ENCODE results near the gene SUPT6H. TPM values are rescaled to one million over a fixed set of nuclear protein-coding genes. Genes with fewer than 3 reads are reported as not detected.

The SUPT6H gene
- total and polyA plus RNA-seq, 2 of the 4 experiments (the other 2 are of a cell fraction) = 41.4 to 44.8 TPM

DNA sequence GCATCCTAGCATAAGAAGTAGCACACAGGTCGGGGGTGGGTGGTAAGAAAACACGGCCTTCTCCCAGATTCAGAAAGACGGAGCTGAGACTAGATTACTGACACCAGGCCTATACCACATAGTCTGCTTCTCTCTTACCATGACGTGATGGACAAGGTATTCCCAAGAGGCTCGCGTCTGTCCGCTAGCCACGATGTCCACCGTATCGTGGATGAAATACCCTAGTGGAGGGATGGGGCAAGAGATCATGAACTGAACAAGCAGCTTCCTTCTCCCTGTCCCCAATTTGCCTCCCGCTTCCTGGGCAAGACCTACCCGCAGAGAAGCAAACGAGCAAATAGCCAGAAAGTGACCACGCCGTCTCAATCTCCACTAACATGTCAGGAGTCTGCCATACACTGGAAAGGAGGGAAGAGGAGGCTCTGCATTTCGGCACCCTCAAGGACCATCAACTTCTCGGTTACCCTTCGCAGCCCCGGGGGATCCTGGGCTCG, 63.2 kb downstream of the SUPT6H start:
- Histone ChIP-seq H3K4me1 (ENCODE audit: control insufficient read depth, insufficient read depth, low read length) (peaks cover 12% of the 10 kb centered on the region), H2BK20ac (ENCODE audit: low read depth, low read length) (no peak overlapping the region), H2BK15ac (ENCODE audit: low read depth, low read length) (no peak overlapping the region), H3K23ac (ENCODE audit: low read depth, low read length) (peak overlapping the region; percentile 70), H3K27me3 (ENCODE audit: control insufficient read depth, insufficient read depth, low read length) (no peaks in the 10 kb centered on the region), H4K20me1 (ENCODE audit: insufficient read depth, low read length) (peaks cover 42% of the 10 kb centered on the region), H3K4me2 (ENCODE audit: low read depth, low read length) (peak overlapping the region; percentile 98), H3K9me3 (ENCODE audit: control insufficient read depth, insufficient read depth, low read length) (no peaks in the 10 kb centered on the region), H2BK120ac (ENCODE audit: low read depth, low read length) (no peak overlapping the region), H3K18ac (ENCODE audit: low read depth, low read length) (no peak overlapping the region; the same call in 1 of the 2 replicates), H4K5ac (ENCODE audit: low read depth, low read length) (peak overlapping the region; percentile 3; the same call in 1 of the 2 replicates), H2BK5ac (ENCODE audit: low read depth, low read length, poor library complexity, severe bottlenecking) (peak overlapping the region; percentile 27), H3K56ac (ENCODE audit: extremely low read depth, insufficient read depth, low read length) (peak overlapping the region; percentile 23), H3K14ac (replicated peaks; ENCODE audit: low read depth, low read length) (peak overlapping the region; percentile 80), H3K9ac (ENCODE audit: low read depth, low read length) (peak overlapping the region; percentile 68), H3K27ac (ENCODE audit: insufficient read depth, low read length) (peak overlapping the region; percentile 74), H3K9me1 (ENCODE audit: insufficient read depth, low read length) (no peaks in the 10 kb centered on the region), H3K36me3 (ENCODE audit: control insufficient read depth, insufficient read depth, low read length) (peaks cover 36% of the 10 kb centered on the region), H4K8ac (ENCODE audit: low read depth in 2 of 2, low read length in 2 of 2) (peak overlapping the region; percentile 10 to 59; a peak in 2 of 4 replicates), H2AFZ (replicated peaks; ENCODE audit: low read length, poor library complexity) (peak overlapping the region; percentile 91), H3K4me3 (ENCODE audit: insufficient read depth, low read depth, low read length) (peak overlapping the region; percentile 72), H3K4ac (ENCODE audit: low read depth, low read length) (peak overlapping the region; percentile 88), H2AK9ac (replicated peaks; ENCODE audit: low read depth, low read length, poor library complexity) (peak overlapping the region; percentile 96), H2AK5ac (ENCODE audit: low read depth, low read length) (peak overlapping the region; percentile 46), H4K91ac (ENCODE audit: insufficient read depth, low read depth, low read length) (peak overlapping the region; percentile 64), H3K79me1 (ENCODE audit: low read depth in 1 of 2, low read length in 2 of 2) (peaks cover 10 to 50% of the 10 kb centered on the region in 2 experiments; a peak in 3 of 4 replicates)
- ChIA-PET POLR2A (ENCODE audit: unreplicated experiment) (interaction anchor here (1.3 kb wide), 1 partner anchor 14 kb away, joined by 3 read pairs; no protein-coding TSS in a partner anchor), CTCF (interaction anchor here (0.7 kb wide), 1 partner anchor 313 kb away, joined by 3 read pairs; no protein-coding TSS in a partner anchor)
- no peak for TF ChIP-seq RAD21 (IDR thresholded peaks at IDR 0.05; ENCODE audit: low read length)
- TF ChIP-seq, protein P1, sequence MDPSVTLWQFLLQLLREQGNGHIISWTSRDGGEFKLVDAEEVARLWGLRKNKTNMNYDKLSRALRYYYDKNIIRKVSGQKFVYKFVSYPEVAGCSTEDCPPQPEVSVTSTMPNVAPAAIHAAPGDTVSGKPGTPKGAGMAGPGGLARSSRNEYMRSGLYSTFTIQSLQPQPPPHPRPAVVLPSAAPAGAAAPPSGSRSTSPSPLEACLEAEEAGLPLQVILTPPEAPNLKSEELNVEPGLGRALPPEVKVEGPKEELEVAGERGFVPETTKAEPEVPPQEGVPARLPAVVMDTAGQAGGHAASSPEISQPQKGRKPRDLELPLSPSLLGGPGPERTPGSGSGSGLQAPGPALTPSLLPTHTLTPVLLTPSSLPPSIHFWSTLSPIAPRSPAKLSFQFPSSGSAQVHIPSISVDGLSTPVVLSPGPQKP (IDR thresholded peaks at IDR 0.05; ENCODE audit: borderline replicate concordance, low read depth, low read length) = no peak
- TF ChIP-seq, protein P2, sequence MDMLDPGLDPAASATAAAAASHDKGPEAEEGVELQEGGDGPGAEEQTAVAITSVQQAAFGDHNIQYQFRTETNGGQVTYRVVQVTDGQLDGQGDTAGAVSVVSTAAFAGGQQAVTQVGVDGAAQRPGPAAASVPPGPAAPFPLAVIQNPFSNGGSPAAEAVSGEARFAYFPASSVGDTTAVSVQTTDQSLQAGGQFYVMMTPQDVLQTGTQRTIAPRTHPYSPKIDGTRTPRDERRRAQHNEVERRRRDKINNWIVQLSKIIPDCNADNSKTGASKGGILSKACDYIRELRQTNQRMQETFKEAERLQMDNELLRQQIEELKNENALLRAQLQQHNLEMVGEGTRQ (IDR thresholded peaks at IDR 0.05; ENCODE audit: low read depth, low read length) = no peak
- TF ChIP-seq SMC3 (IDR thresholded peaks at IDR 0.05; ENCODE audit: low read depth, low read length) = no peak
- TF ChIP-seq NFE2L2 (IDR thresholded peaks at IDR 0.05; ENCODE audit: low read depth, low read length) = no peak
- TF ChIP-seq CEBPB (IDR thresholded peaks at IDR 0.05; ENCODE audit: low read depth, low read length) = no peak
- TF ChIP-seq MAFK (IDR thresholded peaks at IDR 0.05; ENCODE audit: low read depth, low read length) = no peak
- TF ChIP-seq FOS (IDR thresholded peaks at IDR 0.05; ENCODE audit: low read depth, low read length) = no peak
- no peak for TF ChIP-seq POLR2A (IDR thresholded peaks at IDR 0.05; ENCODE audit: low read depth, low read length)
- no peak for TF ChIP-seq MXI1 (IDR thresholded peaks at IDR 0.05; ENCODE audit: borderline replicate concordance, low read depth, low read length)
- no peak for TF ChIP-seq BHLHE40 (IDR thresholded peaks at IDR 0.05; ENCODE audit: low read depth, low read length)
- TF ChIP-seq RFX5 (IDR thresholded peaks at IDR 0.05; ENCODE audit: low read depth, low read length) = no peak
- no peak for TF ChIP-seq MAZ (IDR thresholded peaks at IDR 0.05; ENCODE audit: borderline replicate concordance, low read depth, low read length)
- TF ChIP-seq, protein P3, sequence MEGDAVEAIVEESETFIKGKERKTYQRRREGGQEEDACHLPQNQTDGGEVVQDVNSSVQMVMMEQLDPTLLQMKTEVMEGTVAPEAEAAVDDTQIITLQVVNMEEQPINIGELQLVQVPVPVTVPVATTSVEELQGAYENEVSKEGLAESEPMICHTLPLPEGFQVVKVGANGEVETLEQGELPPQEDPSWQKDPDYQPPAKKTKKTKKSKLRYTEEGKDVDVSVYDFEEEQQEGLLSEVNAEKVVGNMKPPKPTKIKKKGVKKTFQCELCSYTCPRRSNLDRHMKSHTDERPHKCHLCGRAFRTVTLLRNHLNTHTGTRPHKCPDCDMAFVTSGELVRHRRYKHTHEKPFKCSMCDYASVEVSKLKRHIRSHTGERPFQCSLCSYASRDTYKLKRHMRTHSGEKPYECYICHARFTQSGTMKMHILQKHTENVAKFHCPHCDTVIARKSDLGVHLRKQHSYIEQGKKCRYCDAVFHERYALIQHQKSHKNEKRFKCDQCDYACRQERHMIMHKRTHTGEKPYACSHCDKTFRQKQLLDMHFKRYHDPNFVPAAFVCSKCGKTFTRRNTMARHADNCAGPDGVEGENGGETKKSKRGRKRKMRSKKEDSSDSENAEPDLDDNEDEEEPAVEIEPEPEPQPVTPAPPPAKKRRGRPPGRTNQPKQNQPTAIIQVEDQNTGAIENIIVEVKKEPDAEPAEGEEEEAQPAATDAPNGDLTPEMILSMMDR (conservative IDR thresholded peaks at IDR 0.05; ENCODE audit: low read depth, low read length) = no peak
- TF ChIP-seq RCOR1 (IDR thresholded peaks at IDR 0.05; ENCODE audit: insufficient replicate concordance, low read length) = no peak
- no peak for TF ChIP-seq CHD1 (IDR thresholded peaks at IDR 0.05; ENCODE audit: low read depth, low read length)
- dilution Hi-C loops (cut with HindIII; ENCODE audit: low sequenced_read_pairs, unreplicated experiment) = no loop called here
- DNase-seq (peak; percentile 65), ATAC-seq (ENCODE audit: low read depth) (no peak)
- BruUV-seq (replicated peaks) = no TSS peak
- intact Hi-C loops (cut with micrococcal nuclease) = no loop called here
- in situ Hi-C loops (cut with MboI; ENCODE audit: low sequenced_read_pairs) = no loop called here
- WGBS, 2 experiments (ENCODE audit: extremely low coverage in 2 of 2, insufficient read length in 1 of 2) = no CpG with 5 or more reads among the region's 20 CpGs

Measured in IMR-90 (cell line).